SK-N-SH (cell line): Measurements from ENCODE around the gene BAHCC1. TPM values are rescaled to one million over a fixed set of nuclear protein-coding genes. Genes with fewer than 3 reads are reported as not detected.

Experiments
- CTCF ChIA-PET: fragments of 300-600, 350-600 bp; formaldehyde crosslinking; extraction: SDS; loops from one replicate; lab custom pipeline; 2021; lab: Yijun Ruan, JAX
- POLR2A ChIA-PET: fragments of 350-600 bp; sonication (Branson Sonifier 250); formaldehyde crosslinking; extraction: SDS; loops from one replicate; lab custom pipeline; 2020; ENCODE audit warnings: antibody characterized with exemption, inconsistent platforms; lab: Yijun Ruan, JAX
- DNase-seq: peaks from one replicate; pipeline ENCODE4 v3.0.0; 2012
- H2AFZ ChIP-seq: fragments of 200-600 bp; sonication (generic); 2 replicates; pipeline ENCODE4 v1.8.1; 2016; ENCODE audit warnings: antibody characterized with exemption, mild to moderate bottlenecking, low read depth
- H3F3A ChIP-seq: fragments of 200-600 bp; sonication (generic); replicated peaks from 2 replicates; pipeline ENCODE3; 2016; ENCODE audit warnings: antibody characterized with exemption, mild to moderate bottlenecking; ENCODE audit not compliant: insufficient read depth
- H3K27ac ChIP-seq, 2 experiments: fragments of 200-500 bp in 1 of 2; fragments of 200-600 bp in 1 of 2; sonication (Bioruptor generic) in 1 of 2; sonication (generic), shearing (Covaris generic) in 1 of 2; 2 replicates each; pipeline versions ENCODE4 v1.5.1 to v1.6.1; 2014 to 2016; ENCODE audit warnings: low read depth in 2 of 2, inconsistent platforms in 1 of 2, low read length in 1 of 2, mild to moderate bottlenecking in 1 of 2, mixed read lengths in 1 of 2
- H3K27me3 ChIP-seq: fragments of 200-600 bp; sonication (generic), shearing (Covaris generic); 2 replicates; pipeline ENCODE4 v1.6.1; 2016; ENCODE audit warnings: mixed run types; ENCODE audit not compliant: insufficient read depth
- H3K36me3 ChIP-seq, 2 experiments: fragments of 200-500 bp in 1 of 2; fragments of 200-600 bp in 1 of 2; sonication (Bioruptor generic) in 1 of 2; sonication (generic) in 1 of 2; replicated peaks in 1 of 2; 2 replicates each; pipeline versions ENCODE3 to v1.5.1; 2014 to 2016; ENCODE audit warnings: low read length in 1 of 2, mild to moderate bottlenecking in 1 of 2; ENCODE audit not compliant: insufficient read depth in 2 of 2, control insufficient read depth in 1 of 2
- H3K4me1 ChIP-seq, 2 experiments: fragments of 200-500 bp in 1 of 2; fragments of 200-600 bp in 1 of 2; sonication (Bioruptor generic) in 1 of 2; sonication (generic), shearing (Covaris generic) in 1 of 2; 2 replicates each; pipeline versions ENCODE4 v1.5.1 to v1.6.1; 2014 to 2016; ENCODE audit warnings: low read depth in 1 of 2, low read length in 1 of 2, mixed run types in 1 of 2; ENCODE audit not compliant: insufficient read depth in 2 of 2, control insufficient read depth in 1 of 2
- H3K4me2 ChIP-seq: fragments of 200-600 bp; sonication (generic), shearing (Covaris generic); 2 replicates; pipeline ENCODE4 v1.6.1; 2017; ENCODE audit warnings: mixed run types
- H3K4me3 ChIP-seq, 2 experiments: fragments of 200-500 bp in 1 of 2; fragments of 200-600 bp in 1 of 2; sonication (Bioruptor generic) in 1 of 2; sonication (generic), shearing (Covaris generic) in 1 of 2; 2 replicates each; pipeline versions ENCODE4 v1.5.1 to v1.8.1; 2014 to 2016; ENCODE audit warnings: low read depth in 2 of 2, inconsistent platforms in 1 of 2, low read length in 1 of 2, mild to moderate bottlenecking in 1 of 2, mixed read lengths in 1 of 2, moderate library complexity in 1 of 2
- H3K79me2 ChIP-seq: fragments of 200-600 bp; sonication (generic); 2 replicates; pipeline ENCODE4 v1.8.1; 2017; ENCODE audit warnings: mild to moderate bottlenecking; ENCODE audit not compliant: insufficient read depth
- H3K9ac ChIP-seq: fragments of 200-600 bp; sonication (generic); 2 replicates; pipeline ENCODE4 v1.6.1; 2017; ENCODE audit warnings: mixed run types
- H3K9me2 ChIP-seq: fragments of 200-600 bp; sonication (generic); 2 replicates; pipeline ENCODE4 v1.6.1; 2017; ENCODE audit warnings: mixed run types
- H3K9me3 ChIP-seq: fragments of 200-600 bp; sonication (generic); 2 replicates; pipeline ENCODE4 v1.6.1; 2017; ENCODE audit warnings: mixed run types, mild to moderate bottlenecking, moderate library complexity
- H4K20me1 ChIP-seq: fragments of 200-600 bp; sonication (generic); 2 replicates; pipeline ENCODE4 v1.6.1; 2017; ENCODE audit warnings: mild to moderate bottlenecking, mixed run types; ENCODE audit not compliant: insufficient read depth
- CHD2 ChIP-seq: fragments of 150-350 bp; IDR thresholded peaks from 2 replicates; pipeline ENCODE4 v1.6.1; 2018; ENCODE audit warnings: low read length; ENCODE audit not compliant: partially characterized antibody
- ELF1 ChIP-seq: IDR thresholded peaks from 2 replicates; pipeline ENCODE4 v1.4.0; 2012
- EP300 ChIP-seq, 2 experiments: IDR thresholded peaks; 2 replicates each; pipeline versions ENCODE4 v1.4.0 to v1.6.1; 2012; ENCODE audit warnings: borderline replicate concordance in 1 of 2, low read depth in 1 of 2, low read length in 1 of 2
- EZH2phosphoT487 ChIP-seq: fragments of 200-600 bp; sonication (generic); IDR thresholded peaks from 2 replicates; pipeline ENCODE4 v1.6.1; 2017; ENCODE audit warnings: low read depth, mixed run types, mild to moderate bottlenecking, antibody characterized with exemption, moderate library complexity, borderline replicate concordance
- FOXM1 ChIP-seq: IDR thresholded peaks from 2 replicates; pipeline ENCODE4 v1.4.0; 2012; ENCODE audit warnings: low read depth, mild to moderate bottlenecking
- GABPA ChIP-seq: IDR thresholded peaks from 2 replicates; pipeline ENCODE4 v1.4.0; 2012; ENCODE audit warnings: low read depth, mild to moderate bottlenecking
- IRF3 ChIP-seq: fragments of 150-350 bp; IDR thresholded peaks from 2 replicates; pipeline ENCODE4 v1.6.1; 2016; ENCODE audit warnings: mild to moderate bottlenecking, low read depth, low read length
- JUND ChIP-seq: IDR thresholded peaks from 2 replicates; pipeline ENCODE4 v1.4.0; 2012
- MAX ChIP-seq: IDR thresholded peaks from 2 replicates; pipeline ENCODE4 v1.4.0; 2012; ENCODE audit warnings: low read depth
- MXI1 ChIP-seq: IDR thresholded peaks from 2 replicates; pipeline ENCODE4 v1.6.1; 2012; ENCODE audit warnings: mild to moderate bottlenecking, low read depth, low read length, improper control_type of control experiment
- NFIC ChIP-seq: IDR thresholded peaks from 2 replicates; pipeline ENCODE4 v1.4.0; 2012; ENCODE audit warnings: borderline replicate concordance
- NRF1 ChIP-seq: IDR thresholded peaks from 2 replicates; pipeline ENCODE4 v1.6.1; 2012; ENCODE audit warnings: low read depth, mild to moderate bottlenecking, low read length
- POLR2AphosphoS5 ChIP-seq: IDR thresholded peaks from 2 replicates; pipeline ENCODE4 v1.6.1; 2012; ENCODE audit warnings: low read depth, low read length
- RAD21 ChIP-seq: IDR thresholded peaks from 2 replicates; pipeline ENCODE4 v1.6.1; 2012; ENCODE audit warnings: mild to moderate bottlenecking, low read length
- RFX5 ChIP-seq: IDR thresholded peaks from 2 replicates; pipeline ENCODE4 v1.6.1; 2012; ENCODE audit warnings: mild to moderate bottlenecking, improper control_type of control experiment, low read length
- SMC3 ChIP-seq: IDR thresholded peaks from 2 replicates; pipeline ENCODE4 v1.6.1; 2012; ENCODE audit warnings: low read depth, low read length, improper control_type of control experiment
- TAF1 ChIP-seq: IDR thresholded peaks from 2 replicates; pipeline ENCODE4 v1.6.1; 2012; ENCODE audit warnings: low read depth, mild to moderate bottlenecking, low read length, moderate library complexity, borderline replicate concordance
- TCF12 ChIP-seq: IDR thresholded peaks from 2 replicates; pipeline ENCODE4 v1.4.0; 2012
- TEAD4 ChIP-seq: IDR thresholded peaks from 2 replicates; pipeline ENCODE4 v1.4.0; 2012; ENCODE audit warnings: mild to moderate bottlenecking, borderline replicate concordance; ENCODE audit not compliant: insufficient read depth
- USF1 ChIP-seq: IDR thresholded peaks from 2 replicates; pipeline ENCODE4 v1.4.0; 2012; ENCODE audit warnings: low read depth, borderline replicate concordance
- YY1 ChIP-seq: IDR thresholded peaks from 2 replicates; pipeline ENCODE4 v1.4.0; 2012; ENCODE audit warnings: low read depth, mild to moderate bottlenecking
- ZBTB33 ChIP-seq: IDR thresholded peaks from 2 replicates; pipeline ENCODE4 v1.4.0; 2012; ENCODE audit warnings: low read depth, borderline replicate concordance
- WGBS: methylation state at CpG from one replicate; pipeline ENCODE4 v1.1.6; 2017; ENCODE audit warnings: low lambda C conversion rate; 5-methylcytosine and 5-hydroxymethylcytosine counted together
- polyA plus RNA-seq, 3 experiments: library from polyadenylated mRNA; depleted of rRNA; stranded (reverse); fragments of >200 nt; gene quantifications; 2 replicates each; pipeline ENCODE4 v1.2.3, GENCODE V29; 2012

BAHCC1 gene
- polyA plus RNA-seq, 1 of the 3 experiments (the other 2 are of a cell fraction): 6.4 TPM

- Histone ChIP-seq H3K4me2 (no peak overlapping the region), H2AFZ (no peak overlapping the region), H3K9ac (no peak overlapping the region), H3F3A (no peaks in the 10 kb centered on the region), H3K79me2 (no peaks in the 10 kb centered on the region), H4K20me1 (no peaks in the 10 kb centered on the region), H3K4me3 (no peak overlapping the region), H3K9me2 (no peaks in the 10 kb centered on the region), H3K9me3 (no peaks in the 10 kb centered on the region), H3K4me1 (peaks cover 0 to 2% of the 10 kb centered on the region in 2 experiments; a peak in 1 of 4 replicates), H3K27me3 (no peaks in the 10 kb centered on the region), H3K27ac (no peak overlapping the region), H3K36me3 (no peaks in the 10 kb centered on the region)
- no peak for DNase-seq
- POLR2A ChIA-PET: interaction anchor here (1.0 kb wide), 1 partner anchor 51 kb away, joined by 3 read pairs; the partner anchor contains the start of gene BAHCC1
- TF ChIP-seq SMC3: no peak
- no peak for TF ChIP-seq MXI1
- TF ChIP-seq RAD21: no peak
- TF ChIP-seq MAX: no peak
- no peak for TF ChIP-seq CHD2
- no peak for TF ChIP-seq TCF12
- no peak for TF ChIP-seq POLR2AphosphoS5
- no peak for TF ChIP-seq JUND
- no peak for TF ChIP-seq IRF3
- no peak for TF ChIP-seq RFX5
- 82% methylated on average over 24 of the region's 30 CpGs for WGBS
- CTCF ChIA-PET: interaction anchor here (0.6 to 3.5 kb wide), 5 partner anchors 15 to 154 kb away, joined by 3 to 17 read pairs (median 4); no protein-coding TSS in a partner anchor
These were observed 50.6 kb downstream of the BAHCC1 start for GRCh38 chr17:81445642-81446503.

- DNase-seq: no peak
- H4K20me1 ChIP-seq: no peaks in the 10 kb centered on the region
- H2AFZ ChIP-seq: no peak overlapping the region
- no peaks in the 10 kb centered on the region for H3K79me2 ChIP-seq
- H3K9me3 ChIP-seq: no peaks in the 10 kb centered on the region
- ChIA-PET CTCF (interaction anchor here (0.7 to 3.5 kb wide), 4 partner anchors 11 to 75 kb away, joined by 4 to 17 read pairs (median 5); no protein-coding TSS in a partner anchor), POLR2A (interaction anchor here (0.6 kb wide), 1 partner anchor 114 kb away, joined by 3 read pairs; no protein-coding TSS in a partner anchor)
- no peaks in the 10 kb centered on the region for H3F3A ChIP-seq
- H3K9me2 ChIP-seq: no peaks in the 10 kb centered on the region
- no peaks in the 10 kb centered on the region; a peak in 1 of 4 replicates for H3K4me1 ChIP-seq
- H3K27me3 ChIP-seq: no peaks in the 10 kb centered on the region
- H3K4me2 ChIP-seq: no peak overlapping the region
- H3K9ac ChIP-seq: no peak overlapping the region
- WGBS: 89% methylated on average over 12 of the region's 25 CpGs
- no peaks in the 10 kb centered on the region for H3K36me3 ChIP-seq
- H3K4me3 ChIP-seq: no peak overlapping the region
- no peak overlapping the region for H3K27ac ChIP-seq
- TF ChIP-seq CHD2: no peak
- no peak for TF ChIP-seq ELF1
- TF ChIP-seq YY1: no peak
- no peak for TF ChIP-seq TAF1
- TF ChIP-seq MXI1: no peak
- TF ChIP-seq FOXM1: no peak
- no peak for TF ChIP-seq ZBTB33
- TF ChIP-seq EP300 (IDR thresholded peaks at IDR 0.05; ENCODE audit: borderline replicate concordance in 1 of 2, low read depth in 1 of 2, low read length in 1 of 2): no peak
- TF ChIP-seq USF1: no peak
- TF ChIP-seq JUND: no peak
- TF ChIP-seq NFIC: no peak
- no peak for TF ChIP-seq NRF1
- no peak for TF ChIP-seq GABPA
- no peak for TF ChIP-seq TEAD4
- no peak for TF ChIP-seq EZH2phosphoT487
- TF ChIP-seq RAD21: no peak
These were observed 52.2 kb downstream of the BAHCC1 start for GRCh38 chr17:81447331-81447933.
